CD4-positive, alpha-beta T cell treated with Interleukin-17A for 4 hours (primary cell): Measurements from ENCODE around the gene JMJD7.

Experiments used
- DNase-seq: peaks from one replicate; pipeline ENCODE4 v3.0.0-alpha.2; 2020; ENCODE audit warnings: mixed read lengths

Gene JMJD7

GRCh38 chr15:41866872-41867579 lies 39.1 kb downstream of the JMJD7 start:
- no peak for DNase-seq

GRCh38 chr15:41868321-41868720 lies 40.4 kb downstream of the JMJD7 start:
- no peak for DNase-seq

- DNase-seq: no peak
These were observed 42.1 kb downstream of the JMJD7 start for GRCh38 chr15:41869770-41870688.

GRCh38 chr15:41870689-41871081 lies 42.8 kb downstream of the JMJD7 start:
- DNase-seq: peak; percentile 66

GRCh38 chr15:41871175-41871905 lies 43.4 kb downstream of the JMJD7 start:
- DNase-seq: no peak

- no peak for DNase-seq
These were observed 44.4 kb downstream of the JMJD7 start for GRCh38 chr15:41872166-41872747.

- DNase-seq: no peak
These were observed 45.8 kb downstream of the JMJD7 start for GRCh38 chr15:41873711-41874110.

GRCh38 chr15:41874736-41875135 lies 46.8 kb downstream of the JMJD7 start:
- DNase-seq: no peak

GRCh38 chr15:41876007-41876406 lies 48.1 kb downstream of the JMJD7 start:
- no peak for DNase-seq

GRCh38 chr15:41876689-41877088 lies 48.8 kb downstream of the JMJD7 start:
- no peak for DNase-seq

GRCh38 chr15:41877631-41878354 lies 49.9 kb downstream of the JMJD7 start:
- DNase-seq: no peak

- DNase-seq: no peak
These were observed 50.4 kb downstream of the JMJD7 start for GRCh38 chr15:41878355-41878699.

- no peak for DNase-seq
These were observed 51.5 kb downstream of the JMJD7 start for GRCh38 chr15:41879321-41879845.

- no peak for DNase-seq
These were observed 52.4 kb downstream of the JMJD7 start for GRCh38 chr15:41880156-41880877.

GRCh38 chr15:41881086-41881485 lies 53.2 kb downstream of the JMJD7 start:
- no peak for DNase-seq

- DNase-seq: no peak
These were observed 53.6 kb downstream of the JMJD7 start for GRCh38 chr15:41881550-41881919.

- DNase-seq: peak; percentile 37
These were observed 54.2 kb downstream of the JMJD7 start for GRCh38 chr15:41881920-41882688.

- no peak for DNase-seq
These were observed 55.0 kb downstream of the JMJD7 start for GRCh38 chr15:41882689-41883483.

GRCh38 chr15:41883484-41883825 lies 55.6 kb downstream of the JMJD7 start:
- no peak for DNase-seq

GRCh38 chr15:41884458-41884857 lies 56.6 kb downstream of the JMJD7 start:
- no peak for DNase-seq
